Activated CD4-positive, alpha-beta T cell treated with anti-CD3 and anti-CD28 coated beads, Interleukin-10, Interleukin-2, amounts not matched to agents 100 ng/mL and 50 ng/mL, durations not matched to agents 16 hours and 8 hours (primary cell): Measurements from ENCODE around the gene PAXX.

Experiments
- DNase-seq: peaks from one replicate; pipeline ENCODE4 v3.0.0-alpha.2; 2020

The PAXX gene, protein sequence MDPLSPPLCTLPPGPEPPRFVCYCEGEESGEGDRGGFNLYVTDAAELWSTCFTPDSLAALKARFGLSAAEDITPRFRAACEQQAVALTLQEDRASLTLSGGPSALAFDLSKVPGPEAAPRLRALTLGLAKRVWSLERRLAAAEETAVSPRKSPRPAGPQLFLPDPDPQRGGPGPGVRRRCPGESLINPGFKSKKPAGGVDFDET

DNA sequence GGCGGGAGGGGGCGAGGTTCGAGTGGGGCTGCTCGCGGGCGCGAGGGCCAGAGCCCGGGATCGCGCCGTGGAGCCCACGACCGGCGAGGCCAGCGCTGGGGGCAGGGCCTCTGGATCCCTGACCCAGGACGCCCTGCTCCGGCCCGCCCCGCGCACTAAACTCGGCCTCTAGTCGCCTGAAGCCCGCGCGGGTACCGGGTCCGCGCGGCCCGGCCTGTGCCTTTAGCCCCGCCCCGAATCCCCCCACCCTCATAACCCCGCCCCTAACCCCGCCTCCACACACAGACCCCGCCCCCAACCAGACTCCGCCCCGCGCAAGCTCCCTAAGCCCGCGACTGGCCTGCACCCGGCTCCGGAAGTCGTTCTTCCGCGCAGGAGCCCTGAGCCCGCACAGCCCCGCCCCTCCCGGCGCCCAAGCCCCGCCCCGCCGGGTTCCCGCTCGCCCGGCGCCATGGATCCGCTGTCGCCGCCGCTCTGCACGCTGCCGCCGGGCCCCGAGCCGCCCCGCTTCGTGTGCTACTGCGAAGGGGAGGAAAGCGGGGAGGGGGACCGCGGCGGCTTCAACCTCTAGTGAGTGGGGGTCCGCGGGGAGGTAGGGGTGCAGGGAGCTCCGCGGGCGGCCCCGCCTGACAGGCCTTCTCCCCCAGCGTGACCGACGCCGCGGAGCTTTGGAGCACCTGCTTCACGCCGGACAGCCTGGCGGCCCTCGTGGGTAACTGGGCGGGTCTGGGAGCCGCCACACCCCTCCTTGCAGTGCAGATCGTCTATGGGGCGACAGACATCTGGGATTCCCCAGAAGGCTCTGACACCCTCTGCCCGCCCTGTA, at the start of gene PAXX:
Gene PAXX, plus strand, starts transcription at position 430 of the 826 bp plus-strand sequence. Its CDS starts 22 bp downstream, at position 452.
- DNase-seq = peak; percentile 97

DNA sequence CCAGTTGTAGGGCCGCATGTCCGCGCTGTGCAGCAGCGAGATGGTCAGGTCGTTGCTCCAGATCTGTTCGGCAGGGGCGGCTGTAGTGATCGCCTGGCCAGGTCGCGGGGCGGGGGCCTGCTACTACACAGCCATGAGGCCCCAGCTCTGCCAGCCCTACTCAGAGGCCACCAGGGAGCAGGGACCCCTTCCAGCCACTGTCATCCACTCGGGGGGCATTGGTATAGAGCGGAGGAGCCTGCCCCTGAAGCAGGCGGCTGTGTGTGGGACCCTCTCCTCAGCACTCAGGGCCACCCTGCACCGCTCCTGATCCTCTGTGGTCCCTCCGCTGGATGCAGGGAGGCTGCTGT, 49.4 kb upstream of the PAXX start:
- no peak for DNase-seq

DNA sequence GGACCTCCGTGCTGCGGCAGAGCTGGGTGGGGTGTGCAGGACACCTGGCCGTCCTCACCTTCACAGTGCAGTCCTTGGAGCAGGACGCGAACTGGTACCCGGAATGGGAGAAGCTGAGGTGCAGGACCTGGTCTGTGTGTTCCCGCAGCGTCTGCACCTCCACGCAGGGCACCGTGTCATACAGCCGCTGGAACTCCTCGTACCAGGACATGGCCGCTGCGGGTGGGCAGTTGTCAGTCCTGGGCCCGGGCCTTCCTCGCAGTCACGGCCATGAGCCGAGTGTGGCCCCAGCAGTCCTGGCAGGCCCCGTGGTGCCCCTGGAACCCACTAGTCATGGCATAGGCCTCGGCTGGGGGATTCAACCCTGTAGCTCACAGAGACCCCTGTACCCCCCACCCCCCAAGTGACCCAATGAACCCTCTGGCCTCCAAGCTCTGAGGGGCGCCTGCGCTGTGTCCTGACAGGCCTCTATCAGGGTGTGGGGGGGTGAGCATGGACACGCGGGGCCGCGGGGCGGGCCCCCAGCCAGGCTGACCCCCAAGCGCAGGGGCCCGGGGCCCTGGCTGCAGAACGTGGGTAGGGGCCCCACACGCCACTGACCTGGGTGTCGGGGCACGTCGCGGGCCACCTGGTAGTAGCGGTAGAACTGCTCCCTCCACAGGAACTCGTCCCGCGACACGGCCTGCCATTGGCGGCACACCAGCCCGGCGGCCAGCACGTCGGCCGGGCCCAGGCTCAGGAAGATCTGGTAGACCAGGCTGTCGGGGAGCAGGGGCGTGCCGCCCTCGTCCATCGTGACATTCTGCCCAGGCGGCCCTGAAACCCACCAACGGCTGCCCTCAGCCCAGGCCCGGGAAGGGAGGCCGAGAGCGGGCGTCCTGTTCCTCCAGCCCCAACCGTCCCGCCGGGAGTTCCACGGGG, 48.7 kb upstream of the PAXX start:
- DNase-seq = peak; percentile 59

DNA sequence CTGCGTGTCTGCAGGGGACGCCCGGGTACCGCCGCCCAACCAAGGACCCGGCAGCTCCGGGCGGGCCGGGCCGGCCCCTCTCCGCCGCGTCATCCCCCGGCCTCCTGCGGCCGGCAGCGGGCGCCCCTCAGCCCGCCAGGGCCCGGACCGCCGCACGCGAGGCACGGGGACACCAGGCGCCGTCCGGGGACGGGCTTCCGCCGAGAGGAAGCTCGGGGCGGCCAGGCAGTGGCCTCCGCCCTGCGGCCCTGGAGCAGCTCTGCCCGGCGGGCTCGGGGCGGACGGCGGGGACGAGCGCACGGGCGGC, 48.1 kb upstream of the PAXX start:
- DNase-seq = no peak

DNA sequence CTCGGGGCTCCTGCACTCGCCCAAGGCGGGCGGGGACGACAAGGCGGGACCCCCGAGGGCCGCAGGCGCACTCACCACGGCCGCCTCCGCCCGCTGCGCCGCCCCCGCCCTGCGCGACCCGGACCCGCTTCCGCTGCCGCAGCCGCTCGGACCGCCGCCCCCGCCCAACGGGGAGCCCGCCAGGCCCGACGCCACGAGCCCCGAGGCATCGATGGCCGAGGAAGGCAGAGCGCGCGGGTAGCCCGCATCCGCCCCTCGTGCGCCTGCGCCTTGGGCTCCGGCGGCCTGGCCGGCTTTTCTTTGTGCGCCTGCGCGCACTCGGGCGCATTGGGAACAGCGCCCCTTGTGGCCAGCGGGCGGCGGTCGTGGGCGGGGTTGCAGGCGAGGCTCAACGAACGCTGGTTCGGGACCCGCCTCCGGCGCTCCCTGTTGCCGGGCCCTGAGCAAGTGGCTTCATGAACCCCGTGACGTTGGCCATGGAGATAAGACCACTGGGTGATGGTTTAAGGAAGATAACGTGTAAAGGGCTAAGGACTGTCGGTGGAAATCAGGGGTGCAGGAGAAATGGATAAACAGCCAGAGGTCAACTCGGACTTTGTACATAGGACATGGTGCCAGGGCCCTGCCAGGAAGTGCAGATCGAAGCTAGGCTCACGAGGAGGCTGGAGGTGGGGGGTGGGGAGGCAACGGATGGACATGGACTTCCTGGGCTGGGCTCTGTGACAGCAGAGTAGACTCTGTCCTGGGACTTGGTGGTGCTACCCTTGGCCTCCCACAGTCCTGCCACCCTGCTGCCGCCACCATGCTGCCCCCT, 47.5 kb upstream of the PAXX start, which contains the start of the genes C8G and FBXW5:
Gene C8G, plus strand, starts transcription at position 725 of the 814 bp plus-strand sequence. Its CDS starts 78 bp downstream, at position 803.
Gene FBXW5, minus strand, starts transcription at position 220 of the 814 bp plus-strand sequence. CDS start 655 bp downstream, outside the sequence.
- DNase-seq = peak; percentile 98

DNA sequence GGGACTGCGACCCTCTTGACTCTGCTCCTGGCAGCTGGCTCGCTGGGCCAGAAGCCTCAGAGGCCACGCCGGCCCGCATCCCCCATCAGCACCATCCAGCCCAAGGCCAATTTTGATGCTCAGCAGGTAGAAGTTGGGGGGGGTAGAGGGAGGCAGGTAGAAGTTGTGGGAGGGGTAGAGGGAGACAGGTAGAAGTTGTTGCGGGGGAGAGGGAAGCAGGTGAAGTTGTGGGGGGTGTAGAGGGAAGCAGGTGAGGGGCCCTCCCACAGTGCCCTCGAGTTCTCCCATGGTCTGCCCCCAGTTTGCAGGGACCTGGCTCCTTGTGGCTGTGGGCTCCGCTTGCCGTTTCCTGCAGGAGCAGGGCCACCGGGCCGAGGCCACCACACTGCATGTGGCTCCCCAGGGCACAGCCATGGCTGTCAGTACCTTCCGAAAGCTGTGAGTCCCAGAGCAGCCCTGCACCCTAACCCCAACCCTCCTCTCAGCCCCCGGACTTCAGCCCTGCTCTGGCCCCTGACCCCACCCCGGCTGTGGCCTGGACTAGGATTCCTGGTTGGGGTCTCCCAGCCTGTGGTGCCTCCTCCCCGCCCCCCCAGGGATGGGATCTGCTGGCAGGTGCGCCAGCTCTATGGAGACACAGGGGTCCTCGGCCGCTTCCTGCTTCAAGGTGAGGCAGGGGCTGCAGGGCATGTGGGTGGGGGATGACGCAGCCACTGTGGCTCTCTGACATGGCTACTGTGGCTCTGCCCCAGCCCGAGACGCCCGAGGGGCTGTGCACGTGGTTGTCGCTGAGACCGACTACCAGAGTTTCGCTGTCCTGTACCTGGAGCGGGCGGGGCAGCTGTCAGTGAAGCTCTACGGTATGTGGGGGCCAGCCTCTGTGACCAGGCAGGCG, 46.6 kb upstream of the PAXX start:
- no peak for DNase-seq

DNA sequence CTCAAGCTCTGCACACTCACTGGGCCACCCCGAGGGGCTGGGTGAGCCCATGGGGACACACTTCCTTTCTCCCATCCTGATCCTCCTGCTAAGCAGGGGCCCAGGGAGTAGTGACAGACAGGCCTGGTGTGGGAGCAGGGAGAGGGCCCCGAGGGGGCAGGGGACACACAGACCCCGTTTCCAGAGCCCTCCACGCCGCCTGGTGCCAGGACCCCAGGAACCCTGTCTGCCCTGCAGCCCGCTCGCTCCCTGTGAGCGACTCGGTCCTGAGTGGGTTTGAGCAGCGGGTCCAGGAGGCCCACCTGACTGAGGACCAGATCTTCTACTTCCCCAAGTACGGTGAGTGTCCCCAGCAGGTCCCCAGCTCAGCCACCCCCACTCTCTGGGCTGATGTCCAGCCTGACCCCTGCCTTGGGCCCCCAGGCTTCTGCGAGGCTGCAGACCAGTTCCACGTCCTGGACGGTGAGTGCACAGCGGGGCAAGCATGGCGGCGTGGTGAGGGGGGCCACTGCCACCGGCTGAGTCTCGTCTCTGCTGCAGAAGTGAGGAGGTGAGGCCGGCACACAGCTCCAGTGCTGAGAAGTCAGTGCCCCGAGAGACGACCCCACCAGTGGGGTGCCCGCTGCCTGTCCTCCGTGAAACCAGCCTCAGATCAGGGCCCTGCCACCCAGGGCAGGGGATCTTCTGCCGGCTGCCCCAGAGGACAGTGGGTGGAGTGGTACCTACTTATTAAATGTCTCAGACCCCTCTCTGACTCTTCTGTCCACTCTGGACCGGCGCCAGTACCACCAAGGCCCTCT, 45.8 kb upstream of the PAXX start:
- DNase-seq = no peak

DNA sequence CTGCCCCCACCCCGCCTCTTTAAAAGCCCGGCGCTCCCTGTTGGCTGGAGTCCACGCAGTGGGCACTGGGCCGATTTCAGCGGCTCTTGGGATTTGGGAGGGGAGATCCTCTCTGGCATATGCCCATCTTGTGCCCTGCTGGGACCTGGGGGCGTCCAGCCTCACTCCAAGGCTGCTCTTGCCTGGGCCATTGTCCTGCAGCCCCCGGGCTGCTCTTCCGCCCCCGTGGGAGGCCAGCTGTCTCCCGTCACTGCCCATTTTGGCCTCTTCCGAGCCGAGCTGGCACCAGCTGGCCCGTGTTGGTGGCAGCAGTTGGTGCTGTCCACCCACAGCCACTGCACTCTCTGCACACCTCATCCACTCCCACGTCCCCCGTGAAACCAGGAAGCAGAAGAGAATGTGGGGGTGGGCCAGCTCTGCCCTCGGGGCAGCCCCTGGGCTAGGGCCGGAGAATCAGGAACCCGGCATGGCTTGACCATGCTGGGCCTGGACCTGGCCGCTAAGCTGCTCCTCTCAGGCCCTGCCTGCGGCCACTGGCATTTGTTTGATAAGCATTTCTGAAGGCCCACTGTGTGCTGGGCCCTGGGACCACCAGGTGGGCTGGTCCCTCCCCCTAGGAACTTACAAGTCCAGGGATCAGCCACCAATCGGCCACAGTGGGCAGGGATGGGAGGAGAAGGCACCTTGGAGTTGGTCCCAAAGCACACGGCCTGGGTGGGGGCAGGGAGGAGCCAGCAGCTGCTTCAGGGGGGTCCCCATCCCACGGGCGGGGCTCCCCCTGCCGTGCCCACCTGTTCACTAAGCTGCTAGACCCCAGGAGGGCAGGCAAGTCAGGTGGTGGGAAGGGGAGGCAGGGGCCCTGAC, 45.0 kb upstream of the PAXX start:
- DNase-seq = no peak

DNA sequence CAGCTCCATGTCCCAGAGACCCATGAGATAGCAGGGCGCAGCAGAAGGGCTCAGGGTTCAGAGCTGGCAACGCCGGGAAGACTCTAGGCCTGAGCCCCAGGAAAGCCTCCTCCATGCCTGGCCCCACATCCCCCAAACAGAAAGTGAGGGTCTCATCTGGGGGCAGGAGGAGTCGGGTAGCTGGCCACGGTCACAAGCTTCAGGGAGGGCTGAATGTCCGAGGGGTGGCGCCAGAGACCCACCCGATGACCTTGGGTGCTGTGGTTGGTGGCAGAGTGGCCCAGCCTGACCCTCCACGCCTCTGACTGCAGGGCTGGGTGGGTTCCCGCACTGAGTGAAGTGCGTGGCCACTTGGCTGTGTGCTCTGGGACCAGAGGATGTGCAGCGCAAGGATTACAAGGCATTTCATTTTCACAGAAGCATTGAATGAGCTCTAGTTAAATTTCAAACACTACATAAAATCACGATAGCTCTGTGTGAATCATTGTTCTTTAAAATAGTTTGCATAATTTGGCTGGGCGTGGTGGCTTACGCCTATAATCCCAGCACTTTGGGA, 44.2 kb upstream of the PAXX start:
- peak; percentile 31 for DNase-seq

DNA sequence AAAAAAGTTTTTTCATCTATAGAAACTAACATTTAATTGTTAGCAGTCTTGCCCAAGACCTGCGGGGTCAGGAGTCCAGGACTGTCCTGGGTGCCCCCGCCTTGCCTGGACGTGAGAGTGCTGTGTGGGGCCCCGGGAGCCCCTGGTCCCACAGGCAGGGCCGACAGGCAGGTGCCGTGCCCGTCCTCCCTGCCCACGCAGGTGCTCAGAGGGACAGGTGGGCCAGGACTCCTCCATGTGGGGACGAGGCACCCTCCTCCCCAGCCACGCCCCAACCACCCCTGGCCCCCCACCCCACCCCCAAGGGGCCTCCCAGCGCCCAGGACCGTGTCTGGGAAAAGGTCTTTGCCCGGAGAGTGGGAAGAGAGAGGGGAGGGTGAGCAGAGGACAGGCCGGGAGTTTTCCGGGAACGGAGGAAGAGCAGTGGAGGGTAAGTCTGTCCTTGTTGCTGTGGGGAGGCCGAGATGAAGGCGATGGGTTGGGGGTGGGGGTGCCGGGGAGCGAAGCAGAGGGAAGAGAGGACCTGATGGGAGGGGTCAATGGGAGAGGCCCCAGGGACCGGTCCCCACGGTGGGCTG, 42.9 kb upstream of the PAXX start:
- DNase-seq = no peak

DNA sequence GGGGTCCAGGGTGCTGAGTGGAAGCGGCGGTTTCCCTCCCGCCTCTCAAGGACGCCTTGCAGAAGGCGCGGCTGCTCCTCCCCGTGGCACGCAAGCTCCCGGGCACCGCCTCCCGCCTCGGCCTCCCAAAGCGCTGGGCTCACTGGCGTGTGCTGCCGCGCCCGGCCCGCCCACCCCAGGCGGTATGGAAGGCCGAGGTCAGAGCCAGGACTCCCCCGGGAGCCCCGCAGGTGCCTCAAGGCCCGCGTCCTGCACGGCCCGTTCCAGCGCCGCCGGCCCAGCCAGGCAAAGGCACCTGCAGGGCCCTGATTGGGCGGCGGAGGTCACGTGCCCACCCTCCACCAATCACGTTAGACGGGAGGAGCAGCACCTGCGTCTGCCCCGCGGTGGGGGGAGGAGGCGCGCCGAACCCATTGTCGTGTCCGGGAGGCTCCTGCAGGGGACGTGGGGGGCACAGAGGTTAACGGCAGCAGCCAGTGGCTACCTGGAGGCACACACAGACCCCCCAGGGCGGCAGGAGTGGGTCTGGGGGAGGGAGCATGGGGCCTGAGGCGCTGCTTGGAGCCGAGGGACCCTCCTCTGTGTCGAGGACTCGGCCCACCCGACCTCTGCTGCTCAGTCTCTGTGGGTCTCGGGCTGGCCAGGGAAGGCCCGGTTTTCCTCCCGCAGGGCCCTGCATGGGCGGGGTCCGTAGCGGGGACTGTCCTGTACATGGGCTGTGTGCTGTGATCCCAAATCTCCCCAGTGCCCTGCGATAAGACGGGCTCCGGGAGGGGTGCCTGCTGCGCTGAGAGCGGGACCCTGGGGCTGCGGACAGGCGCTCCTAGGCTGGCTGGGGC, 42.2 kb upstream of the PAXX start:
- peak; percentile 97 for DNase-seq

DNA sequence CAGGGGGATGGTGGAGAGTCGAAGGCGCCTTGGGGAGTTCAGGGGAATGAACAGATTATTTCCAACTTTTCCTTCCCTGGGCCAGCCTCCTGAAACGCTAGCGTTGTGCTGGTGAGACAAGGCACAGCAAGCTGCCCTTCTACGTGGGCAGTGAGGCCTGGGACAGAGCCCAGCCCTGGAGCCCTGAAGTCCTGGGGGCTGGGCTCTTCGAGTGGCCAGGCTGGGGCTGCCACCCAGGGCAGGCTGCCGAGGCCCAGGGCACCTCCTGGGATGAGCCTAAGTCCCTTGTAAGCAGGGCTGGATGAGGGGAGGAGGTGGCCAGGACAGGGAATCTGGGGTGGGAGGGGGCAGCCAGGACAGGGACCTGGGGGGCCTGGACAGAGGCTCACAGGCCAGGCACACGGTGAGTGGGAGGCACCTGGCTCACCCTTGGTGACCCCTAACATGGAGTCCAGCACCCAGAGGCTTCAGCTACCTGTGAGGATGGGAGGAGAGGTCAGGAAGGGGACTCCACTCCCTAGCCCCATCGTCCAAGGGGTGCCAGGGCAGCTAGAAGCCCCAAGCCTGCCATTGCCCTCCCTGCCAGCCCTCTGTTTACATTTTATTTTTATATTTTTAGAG, 41.5 kb upstream of the PAXX start:
- no peak for DNase-seq

DNA sequence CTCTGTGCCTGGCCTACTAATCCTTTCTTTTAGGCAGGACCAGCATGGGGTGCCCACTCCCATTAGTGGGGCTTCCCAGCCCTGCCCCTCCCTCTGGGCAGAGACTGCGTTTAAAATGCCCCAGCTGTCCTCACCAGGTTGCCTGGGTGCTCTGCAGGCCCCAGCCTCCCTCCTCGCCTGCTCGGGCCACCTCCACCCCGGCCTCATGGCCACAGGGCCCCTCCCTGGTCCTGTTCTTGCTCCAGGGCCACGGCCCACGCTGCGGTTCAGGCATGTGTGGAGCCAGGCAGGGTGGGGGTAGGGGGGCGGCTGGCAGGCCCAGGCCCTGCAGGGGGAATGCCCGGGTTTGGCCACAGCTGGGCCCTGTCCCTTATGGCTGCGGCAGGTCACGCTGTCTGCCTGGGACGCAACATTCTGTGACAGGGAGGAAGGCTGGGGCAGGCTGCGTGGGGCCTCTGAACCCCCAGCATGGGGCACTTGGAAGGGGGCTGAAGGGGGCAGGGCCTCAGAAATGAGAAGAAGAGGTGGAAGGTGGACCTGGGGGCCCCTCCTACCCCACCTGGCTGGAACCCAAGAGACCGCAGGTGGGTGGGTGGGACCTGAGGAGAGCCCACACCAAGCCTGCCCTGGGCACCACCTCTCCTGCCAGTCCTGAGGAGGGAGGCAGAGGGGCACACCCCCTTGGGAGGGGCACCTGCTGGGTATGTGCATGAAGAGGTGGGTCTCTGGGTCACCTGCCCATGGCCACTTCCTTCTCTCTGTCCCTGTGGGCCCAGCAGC, 40.5 kb upstream of the PAXX start, which contains the start of gene LCN12:
Gene LCN12, plus strand, starts transcription at position 733 of the 780 bp plus-strand sequence. CDS start 55 bp downstream, outside the sequence.
- DNase-seq = no peak

DNA sequence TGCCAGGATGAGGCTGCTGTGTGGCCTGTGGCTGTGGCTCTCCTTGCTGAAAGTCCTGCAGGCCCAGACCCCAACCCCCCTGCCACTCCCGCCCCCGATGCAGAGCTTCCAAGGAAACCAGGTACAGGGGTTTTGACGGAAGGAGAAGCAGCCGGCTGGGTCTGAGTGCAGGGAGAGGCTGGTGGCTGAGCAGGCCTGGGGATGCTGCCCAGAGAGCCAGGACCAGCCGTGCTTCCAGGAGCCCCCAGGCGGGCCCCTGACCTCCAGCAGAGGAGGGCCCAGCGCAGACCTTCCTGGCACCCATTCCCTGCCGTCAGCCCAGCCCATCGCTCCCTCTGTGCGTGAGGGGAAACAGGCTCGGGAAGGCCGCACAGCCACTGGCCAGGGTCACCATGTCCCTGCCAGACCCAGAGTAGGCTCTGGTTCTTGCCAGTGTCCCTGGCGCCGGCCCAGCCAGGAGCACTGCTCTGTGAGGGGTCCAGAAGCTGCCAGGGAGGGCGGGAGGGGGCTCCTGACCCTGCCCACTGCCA, 39.8 kb upstream of the PAXX start:
- no peak for DNase-seq

DNA sequence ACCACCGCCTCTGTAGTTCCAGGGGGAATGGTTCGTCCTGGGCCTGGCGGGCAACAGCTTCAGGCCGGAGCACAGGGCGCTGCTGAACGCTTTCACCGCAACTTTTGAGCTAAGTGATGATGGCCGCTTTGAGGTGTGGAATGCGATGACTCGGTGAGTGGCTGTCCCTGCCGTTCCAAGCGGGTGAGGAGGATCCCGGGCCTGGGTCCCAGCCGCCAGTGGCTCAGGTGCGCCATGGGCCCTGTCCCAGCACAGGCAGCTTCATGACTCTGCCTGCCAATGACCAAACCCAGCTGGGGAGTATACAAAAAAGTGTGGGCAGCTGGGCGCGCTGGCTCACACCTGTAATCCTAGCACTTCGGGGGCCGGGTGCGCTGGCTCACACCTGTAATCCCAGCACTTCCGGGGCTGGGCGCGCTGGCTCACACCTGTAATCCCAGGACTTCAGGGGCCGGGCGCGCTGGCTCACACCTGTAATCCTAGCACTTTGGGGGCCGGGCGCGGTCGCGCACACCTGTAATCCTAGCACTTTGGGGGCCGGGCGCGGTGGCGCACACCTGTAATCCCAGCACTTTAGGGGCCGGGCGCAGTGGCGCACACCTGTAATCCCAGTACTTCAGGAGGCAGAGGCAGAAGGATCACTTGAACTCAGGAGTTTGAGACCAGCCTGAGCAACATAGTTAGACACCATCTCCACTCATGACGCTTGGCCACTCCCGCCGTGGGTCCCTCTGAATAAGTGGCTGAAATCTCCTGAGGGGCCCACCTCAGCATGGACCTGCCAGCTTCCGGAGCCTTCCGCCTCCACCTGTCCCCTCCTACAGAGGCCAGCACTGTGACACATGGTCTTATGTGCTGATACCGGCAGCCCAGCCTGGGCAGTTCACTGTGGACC, 39.1 kb upstream of the PAXX start:
- no peak for DNase-seq
